Fibroblast of lung (primary cell): Measurements from ENCODE around the gene NEK1. TPM values are rescaled to one million over a fixed set of nuclear protein-coding genes. Genes with fewer than 3 reads are reported as not detected.

ENCODE experiments used
- DNase-seq, 2 donors: peaks; one replicate each; pipeline versions ENCODE4 v3.0.0 to v3.0.0-alpha.2; 2010; ENCODE audit warnings: low read depth in 2 of 2
- H2AFZ ChIP-seq: 2 replicates; pipeline ENCODE4 v1.5.1; 2012; ENCODE audit warnings: low read length, control low read depth, inconsistent platforms
- H3K27ac ChIP-seq: 2 replicates; pipeline ENCODE4 v1.5.1; 2011; ENCODE audit warnings: low read length, control low read depth; ENCODE audit not compliant: insufficient read depth
- H3K27me3 ChIP-seq: 2 replicates; pipeline ENCODE4 v1.5.1; 2011; ENCODE audit warnings: mild to moderate bottlenecking, low read length; ENCODE audit not compliant: control insufficient read depth, insufficient read depth
- H3K36me3 ChIP-seq: 2 replicates; pipeline ENCODE4 v1.5.1; 2011; ENCODE audit warnings: low read length; ENCODE audit not compliant: control insufficient read depth, insufficient read depth
- H3K4me1 ChIP-seq: 2 replicates; pipeline ENCODE4 v1.5.1; 2011; ENCODE audit warnings: low read length; ENCODE audit not compliant: control insufficient read depth, insufficient read depth; ENCODE audit errors: extremely low read depth
- H3K4me2 ChIP-seq: 2 replicates; pipeline ENCODE4 v1.5.1; 2011; ENCODE audit warnings: low read length, control low read depth; ENCODE audit not compliant: insufficient read depth; ENCODE audit errors: extremely low read depth
- H3K4me3 ChIP-seq, 4 experiments: fragments of 200-600 bp in 1 of 4; sonication (generic) in 1 of 4; replicated peaks in 1 of 4; 2 replicates each; pipeline ENCODE4 v1.5.1; 2011 to 2016; ENCODE audit warnings: low read length in 4 of 4, low read depth in 3 of 4, mild to moderate bottlenecking in 3 of 4, control low read depth in 2 of 4, inconsistent platforms in 1 of 4, mixed read lengths in 1 of 4; ENCODE audit not compliant: insufficient read depth in 1 of 4; ENCODE audit errors: control extremely low read depth in 1 of 4
- H3K79me2 ChIP-seq: 2 replicates; pipeline ENCODE4 v1.5.1; 2012; ENCODE audit warnings: mild to moderate bottlenecking, low read length, inconsistent platforms; ENCODE audit not compliant: control insufficient read depth, insufficient read depth
- H3K9ac ChIP-seq: 2 replicates; pipeline ENCODE4 v1.5.1; 2011; ENCODE audit warnings: mild to moderate bottlenecking, low read length, control low read depth; ENCODE audit not compliant: insufficient read depth
- H3K9me3 ChIP-seq: 2 replicates; pipeline ENCODE4 v1.5.1; 2012; ENCODE audit warnings: low read depth, low read length; ENCODE audit not compliant: control insufficient read depth, insufficient read depth
- H4K20me1 ChIP-seq: 2 replicates; pipeline ENCODE4 v1.5.1; 2011; ENCODE audit warnings: low read length; ENCODE audit not compliant: control insufficient read depth, insufficient read depth; ENCODE audit errors: extremely low read depth
- EZH2 ChIP-seq: IDR thresholded peaks from 2 replicates; pipeline ENCODE4 v1.5.1; 2012; ENCODE audit warnings: low read length, control low read depth, mild to moderate bottlenecking; ENCODE audit errors: missing control alignments
- polyA plus RNA-seq, 2 donors: library from polyadenylated mRNA; depleted of rRNA in 1 of 2; stranded (reverse) in 1 of 2; unstranded in 1 of 2; fragments of >200 nt; gene quantifications; 2 replicates each; pipeline ENCODE4 v1.2.1, GENCODE V29; 2011 to 2012; ENCODE audit warnings: missing spikeins in 1 of 2
- total RNA-seq: library from RNA; depleted of rRNA; stranded (reverse); fragments of >200 nt; gene quantifications from 2 replicates; pipeline ENCODE4 v1.2.1, GENCODE V29; 2014
- TF ChIP-seq, protein P1 (sequence below), 2 donors: IDR thresholded peaks in 1 of 2; conservative IDR thresholded peaks in 1 of 2; 1 replicate in 1 of 2; 2 replicates in 1 of 2; pipeline ENCODE4 v1.5.1; 2011 to 2012; ENCODE audit warnings: low read length in 2 of 2, control low read depth in 1 of 2, inconsistent platforms in 1 of 2, low read depth in 1 of 2, mild to moderate bottlenecking in 1 of 2

Gene NEK1
- total and polyA plus RNA-seq, 2 donors (not counting 1 experiment from before 2014, with no cell fraction given) = 8.6 to 17.0 TPM

DNA sequence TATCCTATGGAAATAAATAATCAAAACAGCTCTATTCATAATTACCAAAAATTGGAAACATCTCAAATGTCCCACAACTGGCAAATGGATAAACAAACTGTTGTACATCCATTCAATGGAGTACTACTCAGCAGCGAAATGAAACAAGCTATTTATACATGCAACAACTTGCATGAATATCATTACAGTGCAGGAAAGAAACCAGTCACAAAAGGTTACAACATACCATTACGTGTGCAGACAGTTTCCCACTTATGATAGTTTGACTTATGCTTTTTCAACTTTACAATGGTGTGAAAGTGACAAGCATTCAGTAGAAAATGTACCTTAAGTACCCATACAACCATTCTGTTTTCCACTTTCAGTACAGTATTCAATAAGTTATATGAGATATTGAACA lies 82.3 kb downstream of the NEK1 start:
- Histone ChIP-seq H3K79me2 (no peaks in the 10 kb centered on the region), H4K20me1 (no peaks in the 10 kb centered on the region), H3K9ac (no peak overlapping the region), H3K4me1 (no peaks in the 10 kb centered on the region), H3K36me3 (no peaks in the 10 kb centered on the region), H3K27me3 (no peaks in the 10 kb centered on the region), H3K4me3 (no peak overlapping the region), H3K4me2 (no peak overlapping the region), H2AFZ (no peak overlapping the region), H3K9me3 (no peaks in the 10 kb centered on the region), H3K27ac (no peak overlapping the region)
- DNase-seq = no peak
- TF ChIP-seq, protein P1, sequence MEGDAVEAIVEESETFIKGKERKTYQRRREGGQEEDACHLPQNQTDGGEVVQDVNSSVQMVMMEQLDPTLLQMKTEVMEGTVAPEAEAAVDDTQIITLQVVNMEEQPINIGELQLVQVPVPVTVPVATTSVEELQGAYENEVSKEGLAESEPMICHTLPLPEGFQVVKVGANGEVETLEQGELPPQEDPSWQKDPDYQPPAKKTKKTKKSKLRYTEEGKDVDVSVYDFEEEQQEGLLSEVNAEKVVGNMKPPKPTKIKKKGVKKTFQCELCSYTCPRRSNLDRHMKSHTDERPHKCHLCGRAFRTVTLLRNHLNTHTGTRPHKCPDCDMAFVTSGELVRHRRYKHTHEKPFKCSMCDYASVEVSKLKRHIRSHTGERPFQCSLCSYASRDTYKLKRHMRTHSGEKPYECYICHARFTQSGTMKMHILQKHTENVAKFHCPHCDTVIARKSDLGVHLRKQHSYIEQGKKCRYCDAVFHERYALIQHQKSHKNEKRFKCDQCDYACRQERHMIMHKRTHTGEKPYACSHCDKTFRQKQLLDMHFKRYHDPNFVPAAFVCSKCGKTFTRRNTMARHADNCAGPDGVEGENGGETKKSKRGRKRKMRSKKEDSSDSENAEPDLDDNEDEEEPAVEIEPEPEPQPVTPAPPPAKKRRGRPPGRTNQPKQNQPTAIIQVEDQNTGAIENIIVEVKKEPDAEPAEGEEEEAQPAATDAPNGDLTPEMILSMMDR (conservative IDR thresholded peaks at IDR 0.05 in 1 of 2, IDR thresholded peaks at IDR 0.05 in 1 of 2; ENCODE audit: low read depth in 1 of 2, low read length in 2 of 2) = no peak
- no peak for TF ChIP-seq EZH2

DNA sequence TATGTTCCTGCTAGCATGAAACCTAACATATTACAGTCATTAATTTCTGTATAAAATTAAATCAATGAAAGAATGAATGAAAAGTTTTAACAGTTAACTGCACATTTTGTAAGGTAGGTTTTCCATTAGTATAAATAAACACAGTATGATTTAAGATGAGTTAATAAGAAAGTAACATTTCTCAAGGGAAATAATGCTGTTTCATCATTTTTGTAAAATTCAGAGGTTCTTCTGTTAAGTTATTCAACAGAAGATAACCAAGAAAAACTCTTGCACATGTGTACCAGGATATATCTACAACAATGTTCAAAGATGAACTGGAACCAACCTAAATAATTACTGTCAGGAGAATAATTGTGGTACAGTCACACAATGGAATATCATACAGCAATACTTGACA lies 88.6 kb downstream of the NEK1 start:
- no peak for DNase-seq

DNA sequence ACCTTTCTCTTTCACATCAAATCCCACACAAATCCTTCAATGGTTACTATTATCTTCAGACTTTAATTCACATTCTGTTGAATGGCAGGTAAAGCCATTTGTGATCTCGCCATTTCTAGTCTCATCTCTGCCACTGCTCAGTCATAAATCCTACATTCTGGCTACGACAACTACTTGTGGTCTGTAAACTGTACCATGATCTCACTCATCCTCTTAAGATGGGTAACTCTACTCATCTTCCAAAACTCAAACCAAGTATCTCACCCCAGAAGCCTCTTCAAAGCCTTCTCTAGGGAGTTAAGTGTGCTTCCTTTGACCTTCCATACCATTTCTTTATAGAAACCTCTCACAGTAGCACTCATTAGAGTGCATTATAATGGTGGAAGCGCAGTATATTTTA lies 101.8 kb downstream of the NEK1 start:
- Histone ChIP-seq H3K4me3 (no peak overlapping the region), H2AFZ (no peak overlapping the region), H3K27me3 (no peaks in the 10 kb centered on the region), H3K27ac (no peak overlapping the region), H3K36me3 (no peaks in the 10 kb centered on the region), H3K9me3 (no peaks in the 10 kb centered on the region), H3K9ac (no peak overlapping the region), H3K79me2 (no peaks in the 10 kb centered on the region), H3K4me1 (no peaks in the 10 kb centered on the region), H3K4me2 (no peak overlapping the region), H4K20me1 (no peaks in the 10 kb centered on the region)
- TF ChIP-seq, protein P1 (conservative IDR thresholded peaks at IDR 0.05 in 1 of 2, IDR thresholded peaks at IDR 0.05 in 1 of 2; ENCODE audit: low read depth in 1 of 2, low read length in 2 of 2) = no peak
- no peak for TF ChIP-seq EZH2
- no peak for DNase-seq

More for the DNA sequence above, 88.6 kb downstream of the NEK1 start:
- H3K4me1 ChIP-seq = no peaks in the 10 kb centered on the region
- H3K27me3 ChIP-seq = no peaks in the 10 kb centered on the region
- no peak overlapping the region for H3K9ac ChIP-seq
- no peak overlapping the region for H3K4me3 ChIP-seq
- no peaks in the 10 kb centered on the region for H3K79me2 ChIP-seq
- TF ChIP-seq, protein P1 (conservative IDR thresholded peaks at IDR 0.05 in 1 of 2, IDR thresholded peaks at IDR 0.05 in 1 of 2; ENCODE audit: low read depth in 1 of 2, low read length in 2 of 2) = no peak
- TF ChIP-seq EZH2 = no peak
- H3K9me3 ChIP-seq = no peaks in the 10 kb centered on the region
- no peak overlapping the region for H2AFZ ChIP-seq
- H3K4me2 ChIP-seq = no peak overlapping the region
- no peak overlapping the region for H3K27ac ChIP-seq
- no peaks in the 10 kb centered on the region for H3K36me3 ChIP-seq
- H4K20me1 ChIP-seq = no peaks in the 10 kb centered on the region
